ENCODE data around the gene SF3A2.

DNA sequence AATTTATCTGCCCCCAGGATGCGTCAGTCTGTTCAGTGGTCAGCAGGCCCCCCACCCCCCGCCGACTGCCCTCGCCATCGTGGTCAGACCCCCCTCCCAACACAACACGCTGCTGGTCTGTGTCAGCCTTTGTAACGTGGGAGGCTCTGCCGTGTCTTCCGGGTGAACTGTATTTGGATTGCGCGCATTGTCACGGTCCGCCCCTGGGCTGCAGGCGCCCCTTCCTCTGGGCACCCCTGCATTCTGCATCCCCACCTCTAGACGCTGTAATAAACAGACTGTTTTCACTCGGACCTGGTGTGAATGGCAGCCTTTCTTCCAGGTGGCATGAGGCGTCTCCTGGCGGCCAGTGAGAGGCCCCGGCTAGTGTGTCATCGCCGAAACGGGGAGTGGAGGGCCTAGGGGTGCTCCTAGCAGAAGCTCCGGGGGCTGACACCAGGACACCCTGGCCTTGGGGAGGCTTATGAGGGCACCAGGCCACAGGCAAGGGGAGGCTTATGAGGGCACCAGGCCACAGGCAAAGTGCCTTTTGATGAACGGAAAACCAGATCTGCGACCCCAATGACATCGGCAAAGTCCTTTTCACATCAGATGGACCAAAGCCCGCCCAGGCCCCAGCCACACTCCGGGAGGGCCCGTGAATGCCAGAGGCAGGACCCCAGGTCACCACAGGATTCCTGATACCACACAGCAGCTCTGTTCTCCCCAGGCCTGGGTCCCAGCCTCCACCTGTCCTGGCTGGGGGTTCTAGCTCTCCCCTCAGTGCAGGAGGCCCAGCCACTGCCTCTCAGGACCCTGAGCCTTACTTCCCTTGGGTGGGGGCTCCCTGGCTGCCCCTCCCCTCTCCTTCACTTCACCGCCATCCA lies 4.1 kb upstream of the SF3A2 start:
- TF ChIP-seq, protein P1, sequence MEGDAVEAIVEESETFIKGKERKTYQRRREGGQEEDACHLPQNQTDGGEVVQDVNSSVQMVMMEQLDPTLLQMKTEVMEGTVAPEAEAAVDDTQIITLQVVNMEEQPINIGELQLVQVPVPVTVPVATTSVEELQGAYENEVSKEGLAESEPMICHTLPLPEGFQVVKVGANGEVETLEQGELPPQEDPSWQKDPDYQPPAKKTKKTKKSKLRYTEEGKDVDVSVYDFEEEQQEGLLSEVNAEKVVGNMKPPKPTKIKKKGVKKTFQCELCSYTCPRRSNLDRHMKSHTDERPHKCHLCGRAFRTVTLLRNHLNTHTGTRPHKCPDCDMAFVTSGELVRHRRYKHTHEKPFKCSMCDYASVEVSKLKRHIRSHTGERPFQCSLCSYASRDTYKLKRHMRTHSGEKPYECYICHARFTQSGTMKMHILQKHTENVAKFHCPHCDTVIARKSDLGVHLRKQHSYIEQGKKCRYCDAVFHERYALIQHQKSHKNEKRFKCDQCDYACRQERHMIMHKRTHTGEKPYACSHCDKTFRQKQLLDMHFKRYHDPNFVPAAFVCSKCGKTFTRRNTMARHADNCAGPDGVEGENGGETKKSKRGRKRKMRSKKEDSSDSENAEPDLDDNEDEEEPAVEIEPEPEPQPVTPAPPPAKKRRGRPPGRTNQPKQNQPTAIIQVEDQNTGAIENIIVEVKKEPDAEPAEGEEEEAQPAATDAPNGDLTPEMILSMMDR (IDR thresholded peaks at IDR 0.05), result no peak
- TF ChIP-seq ZNF263 (CRISPR knock-in tag; IDR thresholded peaks at IDR 0.05; ENCODE audit: low read depth), result no peak
- TF ChIP-seq, protein P2, sequence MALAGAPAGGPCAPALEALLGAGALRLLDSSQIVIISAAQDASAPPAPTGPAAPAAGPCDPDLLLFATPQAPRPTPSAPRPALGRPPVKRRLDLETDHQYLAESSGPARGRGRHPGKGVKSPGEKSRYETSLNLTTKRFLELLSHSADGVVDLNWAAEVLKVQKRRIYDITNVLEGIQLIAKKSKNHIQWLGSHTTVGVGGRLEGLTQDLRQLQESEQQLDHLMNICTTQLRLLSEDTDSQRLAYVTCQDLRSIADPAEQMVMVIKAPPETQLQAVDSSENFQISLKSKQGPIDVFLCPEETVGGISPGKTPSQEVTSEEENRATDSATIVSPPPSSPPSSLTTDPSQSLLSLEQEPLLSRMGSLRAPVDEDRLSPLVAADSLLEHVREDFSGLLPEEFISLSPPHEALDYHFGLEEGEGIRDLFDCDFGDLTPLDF (CRISPR knock-in tag; IDR thresholded peaks at IDR 0.05), result no peak
- TF ChIP-seq ZNF138 (CRISPR knock-in tag; conservative IDR thresholded peaks at IDR 0.05), result no peak
- TF ChIP-seq NR2C2 (CRISPR knock-in tag; IDR thresholded peaks at IDR 0.05), result no peak
